Activated naive CD8-positive, alpha-beta T cell treated with anti-CD3 and anti-CD28 coated beads, Interleukin-2, amount 10 ng/mL, durations not matched to agents 7 days and 5 days (primary cell): Measurements from ENCODE around the gene LRRC4. TPM values are rescaled to one million over a fixed set of nuclear protein-coding genes. Genes with fewer than 3 reads are reported as not detected.

ENCODE experiments used
- ATAC-seq: fragments of 150-1000 bp; cut with Tn5 transposase; one replicate; pipeline ENCODE4 v1.10.0; 2021; ENCODE audit warnings: low read depth, moderate library complexity
- POLR2A ChIA-PET: fragments of 350-600 bp; sonication (Branson Sonifier 250); formaldehyde crosslinking; loops from one replicate; lab custom pipeline; 2021; ENCODE audit warnings: antibody characterized with exemption; lab: Charles Lee
- DNase-seq: peaks from one replicate; pipeline ENCODE4 v3.0.0; 2021
- H3K27ac Mint-ChIP-seq: one replicate; pipeline ENCODE4 v1.8.0; 2022; ENCODE audit warnings: mild to moderate bottlenecking, mixed read lengths
- H3K27me3 Mint-ChIP-seq: one replicate; pipeline ENCODE4 v1.8.0; 2022; ENCODE audit warnings: mild to moderate bottlenecking, moderate library complexity, mixed read lengths
- H3K36me3 Mint-ChIP-seq: one replicate; pipeline ENCODE4 v1.8.0; 2021; ENCODE audit warnings: mild to moderate bottlenecking, mixed read lengths
- H3K4me1 Mint-ChIP-seq: one replicate; pipeline ENCODE4 v1.8.0; 2021; ENCODE audit warnings: mixed read lengths
- H3K4me3 Mint-ChIP-seq: one replicate; pipeline ENCODE4 v1.8.0; 2022; ENCODE audit warnings: mild to moderate bottlenecking, moderate library complexity, mixed read lengths
- H3K9me3 Mint-ChIP-seq: one replicate; pipeline ENCODE4 v1.8.0; 2021; ENCODE audit warnings: mixed read lengths
- total RNA-seq, 2 experiments: library from RNA; stranded (reverse); gene quantifications; one replicate each; pipeline ENCODE4 v1.2.3, GENCODE V29; 2021

Gene LRRC4
- total RNA-seq, result under 1 TPM in 1 of 2 experiments, not detected in 1; 0.11 TPM

DNA sequence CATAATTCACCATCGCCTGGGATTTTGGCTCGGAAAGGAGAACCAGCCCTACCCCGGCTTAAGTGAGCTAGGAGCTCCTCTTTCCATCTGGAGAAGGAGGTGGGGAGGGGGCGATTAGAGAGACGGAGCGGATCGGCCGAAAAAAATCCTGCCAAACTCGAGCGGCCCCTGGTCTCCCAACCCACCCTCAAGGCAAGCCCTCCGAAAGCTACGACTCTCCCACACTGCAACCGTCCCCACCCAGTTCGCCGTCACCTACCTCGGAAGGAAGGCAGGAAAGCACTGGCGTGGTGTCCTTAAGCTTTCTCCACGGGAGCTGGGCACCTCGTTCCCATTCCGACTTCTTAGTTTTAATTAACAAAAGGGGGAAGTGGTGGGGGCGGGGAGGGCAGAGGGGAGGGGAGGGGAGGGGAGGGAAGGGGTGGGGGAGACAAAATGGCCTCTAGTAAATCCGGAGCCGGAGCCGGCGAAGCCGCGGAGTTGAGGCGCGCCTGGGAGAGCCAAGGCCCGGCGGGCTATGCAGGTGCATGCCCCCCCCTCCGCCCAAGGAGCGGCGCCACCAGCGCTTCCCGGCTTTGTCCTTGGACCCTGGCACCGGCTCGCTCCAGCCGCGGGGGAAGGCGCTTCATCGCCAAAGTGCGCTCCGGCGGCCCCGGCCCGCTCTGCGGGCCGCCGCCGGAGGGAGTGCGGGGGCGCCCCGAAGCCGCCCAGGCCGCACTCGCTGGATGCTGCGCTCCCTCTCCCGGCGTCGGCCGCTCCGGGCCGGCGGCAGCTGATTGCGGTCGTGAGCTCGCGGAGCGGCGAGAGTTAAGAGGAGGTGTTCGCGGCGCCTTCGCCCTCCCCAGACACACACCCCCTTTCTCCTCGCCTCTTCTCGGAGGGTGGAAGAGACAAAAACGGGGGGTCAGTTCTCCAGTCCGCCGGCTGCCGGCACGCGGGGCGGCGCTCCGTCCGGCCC, at the start of gene LRRC4:
TSS of gene LRRC4 (minus strand) at position 784 of the 958 bp plus-strand sequence. CDS start 797 bp downstream, outside the sequence.
- DNase-seq (peak; percentile 60), ATAC-seq (peak; percentile 43)
- Mint-ChIP-seq H3K27me3 (peaks cover 15% of the 10 kb centered on the region), H3K4me1 (peaks cover 1% of the 10 kb centered on the region), H3K36me3 (peaks cover 9% of the 10 kb centered on the region), H3K4me3 (peak within 1 kb of the TSS; percentile 84), H3K9me3 (no peaks in the 10 kb centered on the region), H3K27ac (no peak within 1 kb of the TSS)
- POLR2A ChIA-PET, result no interaction called here

- Mint-ChIP-seq H3K9me3 (no peaks in the 10 kb centered on the region), H3K27me3 (no peaks in the 10 kb centered on the region), H3K4me3 (no peak overlapping the region), H3K36me3 (peaks cover 1% of the 10 kb centered on the region), H3K4me1 (peaks cover 7% of the 10 kb centered on the region), H3K27ac (no peak overlapping the region)
- DNase-seq, result no peak
- ATAC-seq, result no peak
- POLR2A ChIA-PET, result interaction anchor here (1.1 kb wide), 1 partner anchor 9 kb away, joined by 3 read pairs; no protein-coding TSS in a partner anchor
Measured at GRCh38 chr7:128080169-128080568, 48.9 kb upstream of the LRRC4 start.

- peaks cover 1% of the 10 kb centered on the region for H3K36me3 Mint-ChIP-seq
- no peak overlapping the region for H3K27ac Mint-ChIP-seq
- ATAC-seq (no peak), DNase-seq (no peak)
- POLR2A ChIA-PET, result no interaction called here
- H3K4me3 Mint-ChIP-seq, result no peak overlapping the region
- H3K27me3 Mint-ChIP-seq, result no peaks in the 10 kb centered on the region
- peaks cover 9% of the 10 kb centered on the region for H3K4me1 Mint-ChIP-seq
- no peaks in the 10 kb centered on the region for H3K9me3 Mint-ChIP-seq
Measured at GRCh38 chr7:128078309-128078708, 47.1 kb upstream of the LRRC4 start.

- no peaks in the 10 kb centered on the region for H3K27me3 Mint-ChIP-seq
- H3K4me3 Mint-ChIP-seq, result no peak overlapping the region
- no peak overlapping the region for H3K27ac Mint-ChIP-seq
- ATAC-seq (no peak), DNase-seq (no peak)
- peaks cover 9% of the 10 kb centered on the region for H3K4me1 Mint-ChIP-seq
- H3K9me3 Mint-ChIP-seq, result no peaks in the 10 kb centered on the region
- peaks cover 1% of the 10 kb centered on the region for H3K36me3 Mint-ChIP-seq
- POLR2A ChIA-PET, result interaction anchor here (0.6 kb wide), 1 partner anchor 24 kb away, joined by 4 read pairs; no protein-coding TSS in a partner anchor
Measured at GRCh38 chr7:128076796-128077271, 45.6 kb upstream of the LRRC4 start.

- DNase-seq (no peak), ATAC-seq (no peak)
- H3K27me3 Mint-ChIP-seq, result no peaks in the 10 kb centered on the region
- H3K9me3 Mint-ChIP-seq, result no peaks in the 10 kb centered on the region
- H3K4me1 Mint-ChIP-seq, result peaks cover 12% of the 10 kb centered on the region
- POLR2A ChIA-PET, result interaction anchor here (0.6 kb wide), 1 partner anchor 24 kb away, joined by 4 read pairs; no protein-coding TSS in a partner anchor
- H3K27ac Mint-ChIP-seq, result no peak overlapping the region
- peaks cover 1% of the 10 kb centered on the region for H3K36me3 Mint-ChIP-seq
- no peak overlapping the region for H3K4me3 Mint-ChIP-seq
Measured at GRCh38 chr7:128076196-128076795, 45.1 kb upstream of the LRRC4 start.

DNA sequence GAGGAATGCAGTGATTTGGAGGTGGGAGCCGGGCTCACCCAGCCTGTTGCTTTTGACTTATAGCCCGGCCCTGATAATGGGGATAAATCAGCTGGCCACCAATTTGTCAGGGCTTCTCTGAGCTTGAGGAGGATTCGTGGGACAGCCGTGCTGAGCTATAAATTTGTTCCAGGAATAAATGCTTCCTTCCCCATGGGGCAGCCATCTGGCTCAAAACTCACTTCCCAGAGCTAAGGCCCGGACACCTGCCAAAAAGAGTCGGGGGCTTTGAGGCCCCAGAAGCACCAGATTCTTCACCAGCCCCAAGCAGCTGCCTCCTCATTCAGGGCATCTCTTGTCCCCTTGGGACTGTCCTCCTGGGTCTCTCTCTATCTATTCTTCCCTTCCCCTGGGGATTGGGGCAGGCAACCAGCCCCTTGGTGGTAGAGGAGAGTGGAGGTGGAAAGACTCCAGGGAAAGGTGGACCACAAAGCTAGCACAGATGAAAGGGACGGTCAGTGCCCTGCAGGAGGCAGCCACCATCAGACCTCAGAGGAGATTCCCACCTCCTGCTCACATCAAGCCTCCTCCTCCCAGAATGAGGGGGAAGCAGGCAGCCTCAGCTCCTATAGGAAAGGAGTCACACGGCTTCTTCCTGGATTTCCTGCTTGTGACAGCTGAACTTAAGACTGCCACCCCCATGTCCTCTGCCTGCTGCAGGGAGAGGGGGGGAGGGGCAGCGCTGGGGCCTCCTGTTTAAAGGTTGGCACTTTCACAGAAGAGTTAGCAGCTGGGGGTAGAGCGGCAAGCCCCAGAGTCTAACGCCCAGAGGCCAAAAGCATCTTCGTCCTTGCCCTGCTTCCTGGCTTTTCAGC, 44.2 kb upstream of the LRRC4 start:
- DNase-seq (no peak), ATAC-seq (no peak)
- Mint-ChIP-seq H3K4me1 (peaks cover 15% of the 10 kb centered on the region), H3K27ac (no peak overlapping the region), H3K4me3 (no peak overlapping the region), H3K9me3 (no peaks in the 10 kb centered on the region), H3K27me3 (no peaks in the 10 kb centered on the region), H3K36me3 (peaks cover 1% of the 10 kb centered on the region)
- POLR2A ChIA-PET, result no interaction called here

DNA sequence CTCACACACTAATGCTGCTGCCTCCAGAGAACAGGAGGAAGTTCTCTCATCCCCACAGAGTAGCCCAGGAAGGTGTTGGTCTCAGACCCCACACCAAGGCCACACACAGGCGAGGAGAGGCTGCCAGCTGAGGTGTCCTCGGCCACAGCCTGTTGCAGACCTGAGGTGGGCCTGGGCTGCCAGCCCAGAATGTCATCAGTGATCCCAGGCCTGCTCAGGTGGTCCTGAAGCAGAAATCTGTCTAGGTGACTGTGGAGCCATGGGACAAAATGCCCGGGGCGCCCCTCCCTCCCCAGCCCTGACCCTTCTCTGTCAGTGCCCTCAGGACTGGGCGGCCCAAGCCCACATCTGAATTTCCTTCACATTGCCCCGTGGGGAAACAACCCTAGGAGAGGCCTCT, 43.5 kb upstream of the LRRC4 start:
- POLR2A ChIA-PET, result interaction anchor here (0.7 kb wide), 1 partner anchor 721 kb away, joined by 3 read pairs; no protein-coding TSS in a partner anchor
- H3K9me3 Mint-ChIP-seq, result no peaks in the 10 kb centered on the region
- no peaks in the 10 kb centered on the region for H3K27me3 Mint-ChIP-seq
- peaks cover 19% of the 10 kb centered on the region for H3K4me1 Mint-ChIP-seq
- peaks cover 1% of the 10 kb centered on the region for H3K36me3 Mint-ChIP-seq
- ATAC-seq (no peak), DNase-seq (no peak)
- no peak overlapping the region for H3K4me3 Mint-ChIP-seq
- H3K27ac Mint-ChIP-seq, result no peak overlapping the region

- Mint-ChIP-seq H3K27ac (no peak overlapping the region), H3K9me3 (no peaks in the 10 kb centered on the region), H3K36me3 (no peaks in the 10 kb centered on the region), H3K4me3 (no peak overlapping the region), H3K27me3 (no peaks in the 10 kb centered on the region), H3K4me1 (peaks cover 19% of the 10 kb centered on the region)
- POLR2A ChIA-PET, result interaction anchor here (0.7 kb wide), 1 partner anchor 721 kb away, joined by 3 read pairs; no protein-coding TSS in a partner anchor
- ATAC-seq (no peak), DNase-seq (no peak)
Measured at GRCh38 chr7:128074336-128074735, 43.1 kb upstream of the LRRC4 start.

- H3K27me3 Mint-ChIP-seq, result no peaks in the 10 kb centered on the region
- DNase-seq (no peak), ATAC-seq (no peak)
- no peak overlapping the region for H3K4me3 Mint-ChIP-seq
- H3K4me1 Mint-ChIP-seq, result peaks cover 19% of the 10 kb centered on the region
- no peaks in the 10 kb centered on the region for H3K9me3 Mint-ChIP-seq
- H3K36me3 Mint-ChIP-seq, result no peaks in the 10 kb centered on the region
- POLR2A ChIA-PET, result no interaction called here
- no peak overlapping the region for H3K27ac Mint-ChIP-seq
Measured at GRCh38 chr7:128073671-128074310, 42.6 kb upstream of the LRRC4 start.

DNA sequence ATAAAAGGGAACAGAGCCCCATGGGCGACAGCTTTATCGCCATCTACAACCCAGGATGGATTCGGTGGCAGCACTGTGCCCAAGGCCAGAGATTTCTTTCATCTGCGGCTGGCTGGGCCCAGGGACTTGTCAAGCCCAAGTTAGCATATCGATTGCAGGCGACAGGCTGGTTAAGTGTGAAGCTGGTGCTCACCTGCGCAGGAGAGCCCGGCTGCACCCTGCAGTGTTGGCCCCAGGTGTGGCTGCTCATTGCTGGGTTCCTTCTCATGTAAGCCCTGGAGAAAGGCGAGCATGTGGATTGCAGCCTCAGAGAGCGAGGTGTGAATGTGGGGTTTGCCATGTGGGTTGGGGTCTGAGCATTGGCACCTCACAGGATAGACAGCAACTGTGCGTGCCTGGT, 40.6 kb upstream of the LRRC4 start:
- Mint-ChIP-seq H3K36me3 (no peaks in the 10 kb centered on the region), H3K4me3 (no peak overlapping the region), H3K9me3 (no peaks in the 10 kb centered on the region), H3K27me3 (no peaks in the 10 kb centered on the region), H3K4me1 (peaks cover 26% of the 10 kb centered on the region), H3K27ac (peak overlapping the region; percentile 63)
- DNase-seq (no peak), ATAC-seq (no peak)
- POLR2A ChIA-PET, result no interaction called here

DNA sequence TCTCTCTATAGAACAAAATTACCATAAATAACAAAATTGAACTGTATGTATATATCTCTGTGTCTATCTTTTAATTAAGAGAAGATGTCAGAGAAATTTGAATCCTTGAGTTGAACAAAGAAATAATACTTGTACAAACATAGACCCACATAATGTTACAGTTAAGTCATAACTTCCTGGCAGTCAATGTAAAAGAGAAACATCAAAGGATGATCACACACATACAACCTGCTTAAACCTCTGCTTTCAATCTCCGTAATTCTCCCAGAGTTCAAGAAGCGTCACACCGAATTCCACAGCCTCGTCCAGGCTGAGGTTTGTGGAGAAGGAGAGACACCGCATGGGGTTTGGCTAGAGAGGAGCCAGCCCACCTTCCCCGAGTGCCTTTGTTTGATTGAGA, 40.1 kb upstream of the LRRC4 start:
- H3K27ac Mint-ChIP-seq, result peak overlapping the region; percentile 19
- H3K36me3 Mint-ChIP-seq, result no peaks in the 10 kb centered on the region
- no peak overlapping the region for H3K4me3 Mint-ChIP-seq
- DNase-seq (no peak), ATAC-seq (peak; percentile 38)
- no peaks in the 10 kb centered on the region for H3K27me3 Mint-ChIP-seq
- POLR2A ChIA-PET, result no interaction called here
- peaks cover 22% of the 10 kb centered on the region for H3K4me1 Mint-ChIP-seq
- no peaks in the 10 kb centered on the region for H3K9me3 Mint-ChIP-seq
